GM12875 (cell line): ENCODE results near the gene WDR1.

Experiments used
- H3K4me3 ChIP-seq: one replicate; pipeline ENCODE4 v1.5.1; 2011; ENCODE audit warnings: low read depth, low read length, control low read depth
- TF ChIP-seq, protein P1 (sequence below): IDR thresholded peaks from 2 replicates; pipeline ENCODE4 v1.5.1; 2011; ENCODE audit warnings: low read depth, mild to moderate bottlenecking, control low read depth, inconsistent platforms, low read length, moderate library complexity, borderline replicate concordance; ENCODE audit not compliant: insufficient read depth

The WDR1 gene

DNA sequence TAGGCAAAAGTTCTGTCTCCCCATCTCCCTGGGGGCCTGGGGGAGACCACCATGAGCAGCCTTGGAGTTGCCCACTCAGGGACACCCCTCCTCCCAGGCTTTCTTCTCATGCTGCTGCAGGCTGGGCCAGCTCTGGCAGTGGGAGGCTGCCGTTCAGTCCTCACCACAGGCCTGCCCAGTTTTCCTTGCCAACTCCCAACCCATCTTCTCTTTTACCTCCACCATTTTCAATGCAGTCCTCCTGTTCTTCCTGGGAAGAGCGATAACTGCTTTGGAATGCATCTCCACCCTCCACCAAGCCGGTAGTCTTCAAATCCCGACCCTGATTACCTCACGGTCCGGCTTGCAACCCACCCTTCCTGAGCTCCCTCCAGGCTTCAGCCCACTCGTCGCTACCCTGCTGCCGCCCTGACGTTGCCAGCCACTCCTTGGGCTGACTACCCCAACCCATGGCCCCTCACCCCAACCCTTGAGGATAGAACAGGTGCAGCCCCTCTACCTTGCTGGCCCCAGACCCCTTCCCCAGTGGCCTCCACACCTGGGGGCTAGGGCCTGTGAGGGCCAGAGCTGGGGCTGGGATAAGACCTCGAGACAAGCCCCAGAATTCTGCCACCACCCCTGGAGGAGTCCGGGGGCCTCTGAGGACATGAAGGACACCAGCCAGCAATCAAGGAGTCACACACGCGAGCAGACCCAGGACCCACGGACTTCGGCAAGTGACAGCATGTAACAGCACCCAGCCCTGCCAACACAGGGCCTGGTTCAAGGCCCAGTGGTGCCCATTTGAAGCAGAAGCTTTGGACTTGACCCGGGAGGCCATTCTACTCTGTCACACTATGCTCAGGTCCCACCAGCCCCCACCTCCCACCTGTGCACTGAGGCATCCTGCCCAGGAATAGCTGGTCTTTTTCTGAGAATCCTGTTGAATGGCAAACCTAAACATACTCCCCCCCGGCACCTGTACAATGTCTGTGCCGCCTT lies 9.2 kb downstream of the WDR1 start:
- no peak overlapping the region for H3K4me3 ChIP-seq

DNA sequence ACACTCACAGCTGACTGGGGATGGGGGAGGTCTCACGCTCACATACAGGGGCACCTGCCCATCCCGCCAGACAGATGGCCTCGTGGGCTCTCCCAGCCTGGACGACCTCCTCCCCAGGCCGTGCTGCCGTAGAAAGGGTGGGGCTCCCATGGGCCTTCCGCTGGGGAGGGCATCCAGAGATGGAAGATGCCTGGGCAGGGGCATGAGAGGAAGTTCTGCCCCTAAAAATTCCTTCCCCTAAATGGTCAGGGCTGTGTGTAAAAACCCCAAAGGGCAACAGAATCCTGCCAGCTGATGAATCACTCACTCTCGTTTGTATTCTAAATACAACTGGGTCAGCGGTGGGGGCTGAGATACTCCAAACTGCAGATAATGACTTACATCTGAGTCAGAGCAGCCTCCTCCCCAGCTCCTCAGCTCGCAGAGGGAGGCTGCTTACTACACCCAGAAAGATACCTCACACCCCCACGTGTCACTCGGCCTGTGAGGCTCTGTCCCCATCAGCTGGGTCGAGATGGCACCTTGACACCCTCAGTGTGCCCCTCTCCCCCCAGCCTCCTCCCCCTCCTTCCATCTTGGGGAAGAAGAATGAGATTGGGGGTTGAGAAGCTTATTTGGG lies 10.1 kb downstream of the WDR1 start:
- no peak overlapping the region for H3K4me3 ChIP-seq

More for the DNA sequence above, 9.2 kb downstream of the WDR1 start:
- TF ChIP-seq, protein P1, sequence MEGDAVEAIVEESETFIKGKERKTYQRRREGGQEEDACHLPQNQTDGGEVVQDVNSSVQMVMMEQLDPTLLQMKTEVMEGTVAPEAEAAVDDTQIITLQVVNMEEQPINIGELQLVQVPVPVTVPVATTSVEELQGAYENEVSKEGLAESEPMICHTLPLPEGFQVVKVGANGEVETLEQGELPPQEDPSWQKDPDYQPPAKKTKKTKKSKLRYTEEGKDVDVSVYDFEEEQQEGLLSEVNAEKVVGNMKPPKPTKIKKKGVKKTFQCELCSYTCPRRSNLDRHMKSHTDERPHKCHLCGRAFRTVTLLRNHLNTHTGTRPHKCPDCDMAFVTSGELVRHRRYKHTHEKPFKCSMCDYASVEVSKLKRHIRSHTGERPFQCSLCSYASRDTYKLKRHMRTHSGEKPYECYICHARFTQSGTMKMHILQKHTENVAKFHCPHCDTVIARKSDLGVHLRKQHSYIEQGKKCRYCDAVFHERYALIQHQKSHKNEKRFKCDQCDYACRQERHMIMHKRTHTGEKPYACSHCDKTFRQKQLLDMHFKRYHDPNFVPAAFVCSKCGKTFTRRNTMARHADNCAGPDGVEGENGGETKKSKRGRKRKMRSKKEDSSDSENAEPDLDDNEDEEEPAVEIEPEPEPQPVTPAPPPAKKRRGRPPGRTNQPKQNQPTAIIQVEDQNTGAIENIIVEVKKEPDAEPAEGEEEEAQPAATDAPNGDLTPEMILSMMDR, result no peak

DNA sequence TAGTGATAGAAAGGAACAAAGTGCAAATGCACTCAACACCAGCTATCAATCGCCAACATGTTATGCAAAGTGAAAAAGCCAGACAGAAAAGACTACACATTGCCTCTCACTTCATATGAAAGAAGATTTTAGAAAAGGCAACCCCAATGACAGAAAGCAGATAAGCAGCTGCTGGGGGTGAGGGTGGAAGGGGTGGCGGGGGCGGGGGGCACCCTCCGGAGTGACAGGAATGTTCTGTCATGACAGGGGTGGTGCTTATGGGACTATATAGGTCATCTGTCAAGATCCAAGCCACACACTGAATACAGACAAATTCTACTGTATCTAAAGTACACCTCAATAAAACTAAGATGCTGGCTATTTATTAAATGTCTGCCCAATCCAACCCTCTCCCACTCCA lies 10.7 kb downstream of the WDR1 start:
- TF ChIP-seq, protein P1, result no peak

More for the DNA sequence above, 10.1 kb downstream of the WDR1 start:
- TF ChIP-seq, protein P1, result no peak

DNA sequence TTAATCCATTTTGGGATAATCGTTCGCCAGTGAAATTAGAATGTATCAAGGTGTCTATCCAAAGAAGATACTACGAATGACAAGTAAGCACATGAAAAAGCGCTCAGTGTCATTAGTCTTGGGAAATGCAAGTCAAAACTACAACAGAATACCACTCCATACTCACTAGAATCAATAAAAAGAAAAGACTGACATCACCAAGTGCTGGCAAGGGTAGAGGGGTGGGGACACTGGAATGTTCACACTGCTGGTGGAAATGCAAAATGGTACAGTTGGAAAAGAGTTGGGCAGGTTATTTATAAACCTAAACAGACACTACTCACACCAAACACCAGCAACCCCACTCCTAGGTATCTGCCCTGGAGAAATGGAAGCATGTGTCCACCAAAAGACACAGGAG lies 11.2 kb downstream of the WDR1 start:
- TF ChIP-seq, protein P1, result no peak
- H3K4me3 ChIP-seq, result no peak overlapping the region

More for the DNA sequence above, 10.7 kb downstream of the WDR1 start:
- H3K4me3 ChIP-seq, result no peak overlapping the region

DNA sequence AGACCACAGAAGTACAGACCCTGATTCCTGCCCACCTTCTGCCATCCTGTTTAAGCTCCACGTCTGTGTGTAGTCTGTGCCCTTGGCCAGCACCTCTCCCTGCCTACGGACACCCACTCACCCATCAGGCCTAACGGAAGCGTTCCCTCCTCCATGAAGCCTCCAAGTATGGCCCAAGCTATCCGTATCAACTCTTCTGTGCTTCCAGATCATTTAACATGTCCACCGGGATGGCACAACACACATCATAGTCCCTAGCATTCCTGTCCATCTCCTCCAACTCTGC lies 11.7 kb downstream of the WDR1 start:
- TF ChIP-seq, protein P1, result no peak
- no peak overlapping the region for H3K4me3 ChIP-seq

DNA sequence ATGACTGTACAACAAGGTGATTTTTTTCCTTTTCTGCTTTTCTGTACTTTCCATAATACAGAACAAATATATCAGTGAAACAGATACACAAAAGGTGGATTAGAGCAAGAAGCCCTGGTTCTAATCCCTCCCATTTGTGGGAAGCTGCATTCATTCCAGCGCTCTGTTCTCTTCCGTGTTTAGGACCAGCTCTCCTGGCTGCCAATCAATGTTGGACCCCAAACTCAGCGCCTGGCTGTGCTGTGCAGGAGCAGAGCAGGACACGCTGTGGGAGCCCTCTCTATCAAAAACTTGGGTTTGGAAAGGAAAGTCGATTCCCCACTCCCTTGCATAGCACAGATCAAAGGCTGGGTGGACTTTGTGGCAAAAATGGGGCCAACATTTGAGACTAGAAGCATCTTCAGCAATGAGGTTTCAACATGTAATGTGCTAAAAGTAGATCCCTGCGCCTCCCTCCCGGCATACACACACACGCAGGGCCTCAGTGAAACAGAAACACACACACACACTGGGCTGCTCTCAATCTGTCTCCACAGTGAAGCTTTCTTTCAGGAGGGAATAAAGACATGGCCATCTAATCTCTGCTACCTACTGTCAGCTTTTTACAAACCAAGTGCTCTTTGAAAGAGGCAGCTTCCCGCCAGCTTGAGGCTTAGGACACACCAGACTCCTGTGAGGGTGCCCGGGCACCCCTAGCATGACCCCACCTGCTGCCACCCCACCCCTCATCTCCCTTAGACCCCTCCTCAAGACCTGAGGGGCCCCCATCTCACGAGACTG lies 12.2 kb downstream of the WDR1 start:
- TF ChIP-seq, protein P1, result no peak
- no peak overlapping the region for H3K4me3 ChIP-seq
